H1 (cell line): Measurements from ENCODE around the gene BEST1.

ENCODE experiments used
- CHD2 ChIP-seq: IDR thresholded peaks from 2 replicates; pipeline ENCODE4 v1.6.1; 2012; ENCODE audit warnings: low read length, improper control_type of control experiment
- EZH2 ChIP-seq: fragments of 200-600 bp; sonication (generic); IDR thresholded peaks from 2 replicates; pipeline ENCODE4 v1.7.1; 2012; ENCODE audit warnings: low read depth, mild to moderate bottlenecking, moderate library complexity, low read length, inconsistent platforms; ENCODE audit not compliant: severe bottlenecking
- GABPA ChIP-seq: IDR thresholded peaks from 2 replicates; pipeline ENCODE4 v1.6.1; 2011; ENCODE audit warnings: mild to moderate bottlenecking, low read length, moderate library complexity, borderline replicate concordance; ENCODE audit not compliant: insufficient read depth
- JUND ChIP-seq: IDR thresholded peaks from 2 replicates; pipeline ENCODE4 v1.6.1; 2011; ENCODE audit warnings: mild to moderate bottlenecking, improper control_type of control experiment, low read length
- KDM5A ChIP-seq: fragments of 200-600 bp; IDR thresholded peaks from 2 replicates; pipeline ENCODE4 v1.7.1; 2012; ENCODE audit warnings: mild to moderate bottlenecking, low read length, inconsistent platforms, mixed read lengths
- RAD21 ChIP-seq, 2 experiments: IDR thresholded peaks in 1 of 2; conservative IDR thresholded peaks in 1 of 2; 2 replicates each; pipeline ENCODE4 v1.6.1; 2011; ENCODE audit warnings: low read depth in 2 of 2, low read length in 2 of 2, improper control_type of control experiment in 1 of 2, inconsistent platforms in 1 of 2, mild to moderate bottlenecking in 1 of 2, moderate library complexity in 1 of 2
- RFX5 ChIP-seq: IDR thresholded peaks from 2 replicates; pipeline ENCODE4 v1.6.1; 2011; ENCODE audit warnings: low read depth, low read length, improper control_type of control experiment, borderline replicate concordance
- SP1 ChIP-seq: IDR thresholded peaks from 2 replicates; pipeline ENCODE4 v1.6.1; 2011; ENCODE audit warnings: low read depth, low read length
- SP2 ChIP-seq: IDR thresholded peaks from 2 replicates; pipeline ENCODE4 v1.6.1; 2012; ENCODE audit warnings: mild to moderate bottlenecking, low read length, inconsistent platforms
- TBP ChIP-seq: IDR thresholded peaks from 2 replicates; pipeline ENCODE4 v1.6.1; 2011; ENCODE audit warnings: low read depth, low read length, improper control_type of control experiment
- TCF12 ChIP-seq: IDR thresholded peaks from 2 replicates; pipeline ENCODE4 v1.6.1; 2011; ENCODE audit warnings: low read depth, mild to moderate bottlenecking, low read length
- TF ChIP-seq, protein P1 (sequence below), 3 experiments: IDR thresholded peaks; 1 replicate in 2 of 3; 2 replicates in 1 of 3; pipeline versions ENCODE4 v1.5.1 to v1.6.1; 2011; ENCODE audit warnings: low read length in 3 of 3, mild to moderate bottlenecking in 3 of 3, inconsistent platforms in 2 of 3, low read depth in 1 of 3, moderate library complexity in 1 of 3; ENCODE audit not compliant: insufficient read depth in 1 of 3; ENCODE audit errors: control extremely low read depth in 1 of 3
- TF ChIP-seq, protein P2 (sequence below): IDR thresholded peaks from 2 replicates; pipeline ENCODE4 v1.6.1; 2012; ENCODE audit warnings: inconsistent platforms

DNA sequence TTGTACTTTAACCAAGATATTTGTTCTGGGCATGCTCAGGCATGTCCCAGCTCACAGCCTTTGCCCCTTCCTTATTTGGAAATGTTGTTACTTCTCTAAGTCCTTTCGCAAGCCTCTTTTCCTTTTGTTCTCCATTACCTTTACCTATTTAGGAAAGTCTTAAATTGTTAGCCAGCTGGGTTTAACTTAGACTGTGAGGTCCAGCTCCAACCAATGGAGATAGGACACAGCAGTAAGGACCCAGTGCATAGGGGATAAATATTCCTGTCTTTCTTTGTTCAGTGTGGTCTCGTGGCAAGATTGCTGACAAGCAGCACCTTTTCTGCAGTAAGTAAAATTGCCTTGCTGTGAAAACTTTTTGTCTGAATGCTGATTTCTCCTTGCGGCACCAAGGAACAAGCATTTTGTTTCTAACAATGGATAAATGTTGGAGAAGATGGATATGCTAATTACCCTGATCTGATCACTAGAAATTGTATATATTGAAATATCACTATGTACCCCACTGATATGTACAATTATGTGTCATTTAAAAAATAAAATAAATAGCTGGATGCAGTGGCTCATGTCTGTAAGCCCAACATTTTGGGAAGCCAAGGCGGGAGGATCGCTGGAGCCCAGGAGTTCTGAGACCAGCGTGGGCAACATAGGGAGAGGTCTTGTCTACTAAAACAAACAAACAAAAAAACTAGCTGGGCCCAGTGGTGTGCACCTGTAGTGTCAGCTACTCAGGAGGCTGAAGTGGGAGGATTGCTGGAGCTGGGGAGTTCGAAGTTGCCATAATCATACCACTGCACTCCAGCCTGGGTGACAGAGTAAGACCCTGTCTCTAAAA, 49.2 kb downstream of the BEST1 start:
- TF ChIP-seq SP2, result no peak
- TF ChIP-seq GABPA, result no peak
- TF ChIP-seq KDM5A, result no peak
- TF ChIP-seq, protein P1, sequence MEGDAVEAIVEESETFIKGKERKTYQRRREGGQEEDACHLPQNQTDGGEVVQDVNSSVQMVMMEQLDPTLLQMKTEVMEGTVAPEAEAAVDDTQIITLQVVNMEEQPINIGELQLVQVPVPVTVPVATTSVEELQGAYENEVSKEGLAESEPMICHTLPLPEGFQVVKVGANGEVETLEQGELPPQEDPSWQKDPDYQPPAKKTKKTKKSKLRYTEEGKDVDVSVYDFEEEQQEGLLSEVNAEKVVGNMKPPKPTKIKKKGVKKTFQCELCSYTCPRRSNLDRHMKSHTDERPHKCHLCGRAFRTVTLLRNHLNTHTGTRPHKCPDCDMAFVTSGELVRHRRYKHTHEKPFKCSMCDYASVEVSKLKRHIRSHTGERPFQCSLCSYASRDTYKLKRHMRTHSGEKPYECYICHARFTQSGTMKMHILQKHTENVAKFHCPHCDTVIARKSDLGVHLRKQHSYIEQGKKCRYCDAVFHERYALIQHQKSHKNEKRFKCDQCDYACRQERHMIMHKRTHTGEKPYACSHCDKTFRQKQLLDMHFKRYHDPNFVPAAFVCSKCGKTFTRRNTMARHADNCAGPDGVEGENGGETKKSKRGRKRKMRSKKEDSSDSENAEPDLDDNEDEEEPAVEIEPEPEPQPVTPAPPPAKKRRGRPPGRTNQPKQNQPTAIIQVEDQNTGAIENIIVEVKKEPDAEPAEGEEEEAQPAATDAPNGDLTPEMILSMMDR (IDR thresholded peaks at IDR 0.05; ENCODE audit: control extremely low read depth in 1 of 3, insufficient read depth in 1 of 3, low read depth in 1 of 3, low read length in 3 of 3), result no peak
- TF ChIP-seq EZH2, result no peak
- TF ChIP-seq JUND, result no peak
- no peak for TF ChIP-seq SP1
- TF ChIP-seq CHD2, result no peak
- no peak for TF ChIP-seq TCF12
- TF ChIP-seq RFX5, result no peak
- TF ChIP-seq TBP, result no peak
- TF ChIP-seq RAD21 (IDR thresholded peaks at IDR 0.05 in 1 of 2, conservative IDR thresholded peaks at IDR 0.05 in 1 of 2; ENCODE audit: low read depth in 2 of 2, low read length in 2 of 2), result no peak
- TF ChIP-seq, protein P2, sequence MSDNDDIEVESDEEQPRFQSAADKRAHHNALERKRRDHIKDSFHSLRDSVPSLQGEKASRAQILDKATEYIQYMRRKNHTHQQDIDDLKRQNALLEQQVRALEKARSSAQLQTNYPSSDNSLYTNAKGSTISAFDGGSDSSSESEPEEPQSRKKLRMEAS, result no peak
